Neural crest cell (in vitro differentiated cells): Measurements from ENCODE around the gene KMT2E. TPM values are rescaled to one million over a fixed set of nuclear protein-coding genes. Genes with fewer than 3 reads are reported as not detected.

ENCODE experiments used
- DNase-seq: peaks from one replicate; pipeline ENCODE4 v3.0.0; 2021; ENCODE audit warnings: low read depth, mixed read lengths, low spot score
- H3K27ac Mint-ChIP-seq: one replicate; pipeline ENCODE4 v1.8.0; 2021; ENCODE audit warnings: mild to moderate bottlenecking, mixed read lengths; ENCODE audit not compliant: unreplicated experiment
- H3K27me3 Mint-ChIP-seq: 2 replicates; pipeline ENCODE4 v1.8.0; 2021; ENCODE audit warnings: low read depth, mild to moderate bottlenecking, mixed read lengths
- H3K36me3 Mint-ChIP-seq: 2 replicates; pipeline ENCODE4 v1.8.0; 2021; ENCODE audit warnings: low read depth, mild to moderate bottlenecking, mixed read lengths
- H3K4me1 Mint-ChIP-seq: 2 replicates; pipeline ENCODE4 v1.8.0; 2021; ENCODE audit warnings: mixed read lengths
- H3K4me3 Mint-ChIP-seq: one replicate; pipeline ENCODE4 v1.8.0; 2021; ENCODE audit warnings: mild to moderate bottlenecking, mixed read lengths
- H3K9me3 Mint-ChIP-seq: 2 replicates; pipeline ENCODE4 v1.8.0; 2021; ENCODE audit warnings: mixed read lengths
- total RNA-seq: library from RNA; stranded (reverse); gene quantifications from 2 replicates; pipeline ENCODE4 v1.2.1, GENCODE V29; 2021
- TF ChIP-seq, protein P1 (sequence below): fragments of 200-600 bp; sonication (generic); conservative IDR thresholded peaks from 2 replicates; pipeline ENCODE4 v1.5.0; 2021; ENCODE audit warnings: antibody characterized with exemption, mild to moderate bottlenecking

KMT2E gene
- total RNA-seq, 1 donor from 2014 or later = 75.5 TPM

DNA sequence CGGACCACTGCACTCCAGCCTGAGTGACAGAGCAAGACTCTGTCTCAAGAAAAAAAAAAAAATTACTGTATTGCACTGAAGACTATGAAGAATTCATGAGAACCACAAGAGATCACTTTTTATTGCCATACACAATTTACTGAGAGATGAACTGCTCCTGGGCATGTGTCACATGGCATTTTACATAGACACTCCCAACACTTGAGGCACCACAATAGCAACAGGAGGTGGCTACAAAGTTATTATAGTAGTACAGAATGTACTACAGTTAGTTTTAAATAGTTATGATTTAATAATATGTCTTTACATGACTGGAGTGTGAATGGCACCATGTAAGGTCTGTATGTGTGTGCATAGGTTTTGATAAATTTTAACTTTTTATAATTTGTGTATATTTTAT, 70.6 kb downstream of the KMT2E start:
- Mint-ChIP-seq H3K27ac (no peak overlapping the region), H3K36me3 (peaks cover 7% of the 10 kb centered on the region)

GRCh38 chr7:105086850-105087249, 72.8 kb downstream of the KMT2E start:
- H3K9me3 Mint-ChIP-seq = no peaks in the 10 kb centered on the region
- TF ChIP-seq, protein P1, sequence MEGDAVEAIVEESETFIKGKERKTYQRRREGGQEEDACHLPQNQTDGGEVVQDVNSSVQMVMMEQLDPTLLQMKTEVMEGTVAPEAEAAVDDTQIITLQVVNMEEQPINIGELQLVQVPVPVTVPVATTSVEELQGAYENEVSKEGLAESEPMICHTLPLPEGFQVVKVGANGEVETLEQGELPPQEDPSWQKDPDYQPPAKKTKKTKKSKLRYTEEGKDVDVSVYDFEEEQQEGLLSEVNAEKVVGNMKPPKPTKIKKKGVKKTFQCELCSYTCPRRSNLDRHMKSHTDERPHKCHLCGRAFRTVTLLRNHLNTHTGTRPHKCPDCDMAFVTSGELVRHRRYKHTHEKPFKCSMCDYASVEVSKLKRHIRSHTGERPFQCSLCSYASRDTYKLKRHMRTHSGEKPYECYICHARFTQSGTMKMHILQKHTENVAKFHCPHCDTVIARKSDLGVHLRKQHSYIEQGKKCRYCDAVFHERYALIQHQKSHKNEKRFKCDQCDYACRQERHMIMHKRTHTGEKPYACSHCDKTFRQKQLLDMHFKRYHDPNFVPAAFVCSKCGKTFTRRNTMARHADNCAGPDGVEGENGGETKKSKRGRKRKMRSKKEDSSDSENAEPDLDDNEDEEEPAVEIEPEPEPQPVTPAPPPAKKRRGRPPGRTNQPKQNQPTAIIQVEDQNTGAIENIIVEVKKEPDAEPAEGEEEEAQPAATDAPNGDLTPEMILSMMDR = no peak
- H3K4me1 Mint-ChIP-seq = no peaks in the 10 kb centered on the region
- DNase-seq = no peak
- no peak overlapping the region for H3K27ac Mint-ChIP-seq
- H3K36me3 Mint-ChIP-seq = peaks cover 11% of the 10 kb centered on the region
- H3K27me3 Mint-ChIP-seq = no peaks in the 10 kb centered on the region
- no peak overlapping the region for H3K4me3 Mint-ChIP-seq

More for the DNA sequence above, 70.6 kb downstream of the KMT2E start:
- no peaks in the 10 kb centered on the region for H3K27me3 Mint-ChIP-seq
- no peaks in the 10 kb centered on the region for H3K9me3 Mint-ChIP-seq
- H3K4me3 Mint-ChIP-seq = no peak overlapping the region
- TF ChIP-seq, protein P1 = no peak
- no peaks in the 10 kb centered on the region for H3K4me1 Mint-ChIP-seq
- no peak for DNase-seq

DNA sequence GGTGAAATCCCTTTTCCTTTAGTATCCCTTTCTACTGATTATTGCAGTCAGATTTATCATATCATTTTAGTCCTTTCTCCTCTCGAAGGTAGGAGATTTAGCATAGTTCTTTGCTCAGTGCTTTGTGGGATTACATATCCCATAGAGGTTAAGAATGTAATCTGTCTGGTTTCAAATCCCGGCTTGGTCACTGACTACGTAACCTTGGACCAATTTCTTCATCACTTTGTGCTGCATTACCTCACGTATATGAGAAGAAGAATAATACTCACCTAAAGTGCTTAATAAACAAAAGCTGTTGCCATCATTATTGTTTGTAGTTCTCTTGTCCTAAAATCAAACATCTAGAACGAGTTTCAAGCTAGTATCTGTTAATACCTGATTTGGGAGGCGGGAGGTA, 74.0 kb downstream of the KMT2E start:
- H3K27me3 Mint-ChIP-seq = no peaks in the 10 kb centered on the region
- TF ChIP-seq, protein P1 = no peak
- no peaks in the 10 kb centered on the region for H3K4me1 Mint-ChIP-seq
- H3K4me3 Mint-ChIP-seq = no peak overlapping the region
- no peak overlapping the region for H3K27ac Mint-ChIP-seq
- DNase-seq = no peak
- peaks cover 10% of the 10 kb centered on the region for H3K36me3 Mint-ChIP-seq
- H3K9me3 Mint-ChIP-seq = no peaks in the 10 kb centered on the region

- no peaks in the 10 kb centered on the region for H3K9me3 Mint-ChIP-seq
- no peaks in the 10 kb centered on the region for H3K27me3 Mint-ChIP-seq
- TF ChIP-seq, protein P1 = no peak
- no peaks in the 10 kb centered on the region for H3K4me1 Mint-ChIP-seq
- no peak overlapping the region for H3K4me3 Mint-ChIP-seq
- H3K27ac Mint-ChIP-seq = no peak overlapping the region
- DNase-seq = no peak
- peaks cover 9% of the 10 kb centered on the region for H3K36me3 Mint-ChIP-seq
Observed at GRCh38 chr7:105088456-105088855, 74.5 kb downstream of the KMT2E start.

GRCh38 chr7:105094966-105095365, 81.0 kb downstream of the KMT2E start:
- Mint-ChIP-seq H3K4me3 (no peak overlapping the region), H3K4me1 (no peaks in the 10 kb centered on the region), H3K27ac (no peak overlapping the region), H3K36me3 (peaks cover 7% of the 10 kb centered on the region), H3K27me3 (no peaks in the 10 kb centered on the region), H3K9me3 (no peaks in the 10 kb centered on the region)
- no peak for DNase-seq
- TF ChIP-seq, protein P1 = no peak

- no peak for DNase-seq
- TF ChIP-seq, protein P1 = no peak
- Mint-ChIP-seq H3K4me1 (no peaks in the 10 kb centered on the region), H3K27ac (no peak overlapping the region), H3K36me3 (peaks cover 6% of the 10 kb centered on the region), H3K9me3 (no peaks in the 10 kb centered on the region), H3K4me3 (no peak overlapping the region), H3K27me3 (no peaks in the 10 kb centered on the region)
Observed at GRCh38 chr7:105096306-105096705, 82.3 kb downstream of the KMT2E start.
